WTC11 (cell line): ENCODE measurements around the gene TXNDC2. TPM values are rescaled to one million over a fixed set of nuclear protein-coding genes. Genes with fewer than 3 reads are reported as not detected.
"Not testable (repeated sequence)": the region's sequence is repeated elsewhere in the genome, so short reads cannot be mapped to it uniquely, and the experiment has no call there.

Experiments
- ATAC-seq: fragments of 200-7000 bp; cut with Tn5 transposase; 2 replicates; pipeline ENCODE4 v1.10.0; 2021; ENCODE audit warnings: mild to moderate bottlenecking, moderate library complexity
- CTCF ChIA-PET: fragments of 300-600 bp; sonication (Branson Sonifier 250); formaldehyde crosslinking; loops from one replicate; lab custom pipeline; 2021; ENCODE audit warnings: antibody characterized with exemption; lab: Charles Lee
- POLR2A ChIA-PET: fragments of 350-600 bp; sonication (Branson Sonifier 250); formaldehyde crosslinking; loops from one replicate; lab custom pipeline; 2021; ENCODE audit warnings: antibody characterized with exemption; lab: Charles Lee
- DNase-seq: peaks from one replicate; pipeline ENCODE4 v3.0.0; 2021; ENCODE audit warnings: low spot score
- H3K27ac Mint-ChIP-seq: 2 replicates; pipeline ENCODE4 v1.8.0; 2021; ENCODE audit warnings: mixed read lengths
- H3K27me3 Mint-ChIP-seq: 2 replicates; pipeline ENCODE4 v1.8.0; 2021; ENCODE audit warnings: low read depth, mild to moderate bottlenecking, moderate library complexity, mixed read lengths
- H3K36me3 Mint-ChIP-seq: 2 replicates; pipeline ENCODE4 v1.8.0; 2021; ENCODE audit warnings: mixed read lengths
- H3K4me1 Mint-ChIP-seq: 2 replicates; pipeline ENCODE4 v1.8.0; 2022; ENCODE audit warnings: mixed read lengths
- H3K4me3 Mint-ChIP-seq: 2 replicates; pipeline ENCODE4 v1.8.0; 2021; ENCODE audit warnings: mild to moderate bottlenecking, moderate library complexity, mixed read lengths
- H3K9me3 Mint-ChIP-seq: 2 replicates; pipeline ENCODE4 v1.8.0; 2021; ENCODE audit warnings: mixed read lengths
- CBFB ChIP-seq: sonication (generic); formaldehyde crosslinking; IDR thresholded peaks from 2 replicates; pipeline ENCODE4 v1.8.1; 2022; ENCODE audit warnings: mild to moderate bottlenecking, low read depth, missing genetic modification reagents
- ESRRA ChIP-seq: sonication (generic); formaldehyde crosslinking; IDR thresholded peaks from 2 replicates; pipeline ENCODE4 v1.8.1; 2022; ENCODE audit warnings: mild to moderate bottlenecking, missing genetic modification reagents, borderline replicate concordance
- FOXK1 ChIP-seq: sonication (generic); formaldehyde crosslinking; IDR thresholded peaks from 2 replicates; pipeline ENCODE4 v1.8.0; 2022; ENCODE audit warnings: mild to moderate bottlenecking, moderate library complexity, missing genetic modification reagents
- GTF2I ChIP-seq: fragments of 250-450 bp; sonication (Bioruptor Pico); conservative IDR thresholded peaks from 2 replicates; pipeline ENCODE4 v1.4.0; 2021; ENCODE audit warnings: mild to moderate bottlenecking
- NFE2L1 ChIP-seq: sonication (generic); formaldehyde crosslinking; IDR thresholded peaks from 2 replicates; pipeline ENCODE4 v1.8.1; 2023; ENCODE audit warnings: missing genetic modification reagents
- NR3C1 ChIP-seq: sonication (generic); formaldehyde crosslinking; conservative IDR thresholded peaks from 2 replicates; pipeline ENCODE4 v1.8.1; 2023; ENCODE audit warnings: low read depth, mild to moderate bottlenecking, missing genetic modification reagents
- SMAD4 ChIP-seq: sonication (generic); formaldehyde crosslinking; IDR thresholded peaks from 2 replicates; pipeline ENCODE4 v1.8.0; 2022; ENCODE audit warnings: mild to moderate bottlenecking, missing genetic modification reagents
- ZBTB21 ChIP-seq: sonication (generic); formaldehyde crosslinking; IDR thresholded peaks from 2 replicates; pipeline ENCODE4 v1.8.1; 2023; ENCODE audit warnings: mild to moderate bottlenecking, missing genetic modification reagents, borderline replicate concordance
- ZNF671 ChIP-seq: fragments of 250-450 bp; sonication (Bioruptor Pico); IDR thresholded peaks from 2 replicates; pipeline ENCODE4 v1.8.0; 2021; ENCODE audit warnings: mild to moderate bottlenecking
- total RNA-seq: library from RNA; stranded (reverse); gene quantifications from 3 replicates; pipeline ENCODE4 v1.2.3, GENCODE V29; 2021
- TF ChIP-seq, protein P1 (sequence below): sonication (generic); formaldehyde crosslinking; IDR thresholded peaks from 2 replicates; pipeline ENCODE4 v1.8.0; 2022; ENCODE audit warnings: missing genetic modification reagents
- TF ChIP-seq, protein P2 (sequence below): sonication (generic); formaldehyde crosslinking; IDR thresholded peaks from 2 replicates; pipeline ENCODE4 v1.8.1; 2022; ENCODE audit warnings: low read depth, missing genetic modification reagents, borderline replicate concordance
- TF ChIP-seq, protein P3 (sequence below): sonication (generic); formaldehyde crosslinking; IDR thresholded peaks from 2 replicates; pipeline ENCODE4 v1.8.1; 2022; ENCODE audit warnings: missing genetic modification reagents, borderline replicate concordance
- TF ChIP-seq, protein P4 (sequence below): fragments of 250-450 bp; sonication (Bioruptor Pico); IDR thresholded peaks from 2 replicates; pipeline ENCODE4 v1.9.0; 2021; ENCODE audit warnings: mild to moderate bottlenecking
- TF ChIP-seq, protein P5 (sequence below): sonication (generic); formaldehyde crosslinking; IDR thresholded peaks from 2 replicates; pipeline ENCODE4 v1.8.0; 2022; ENCODE audit warnings: mild to moderate bottlenecking, missing genetic modification reagents
- TF ChIP-seq, protein P6 (sequence below): sonication (generic); formaldehyde crosslinking; IDR thresholded peaks from 2 replicates; pipeline ENCODE4 v1.8.1; 2023; ENCODE audit warnings: mild to moderate bottlenecking, missing genetic modification reagents
- TF ChIP-seq, protein P7 (sequence below): sonication (generic); formaldehyde crosslinking; IDR thresholded peaks from 2 replicates; pipeline ENCODE4 v1.8.1; 2022; ENCODE audit warnings: mild to moderate bottlenecking, missing genetic modification reagents, moderate library complexity, borderline replicate concordance
- TF ChIP-seq, protein P8 (sequence below): fragments of 250-450 bp; sonication (Bioruptor Pico); IDR thresholded peaks from 2 replicates; pipeline ENCODE4 v1.8.0; 2021; ENCODE audit warnings: mild to moderate bottlenecking

The TXNDC2 gene
- total RNA-seq, 1 experiment from 2014 or later: 0.26 TPM

DNA sequence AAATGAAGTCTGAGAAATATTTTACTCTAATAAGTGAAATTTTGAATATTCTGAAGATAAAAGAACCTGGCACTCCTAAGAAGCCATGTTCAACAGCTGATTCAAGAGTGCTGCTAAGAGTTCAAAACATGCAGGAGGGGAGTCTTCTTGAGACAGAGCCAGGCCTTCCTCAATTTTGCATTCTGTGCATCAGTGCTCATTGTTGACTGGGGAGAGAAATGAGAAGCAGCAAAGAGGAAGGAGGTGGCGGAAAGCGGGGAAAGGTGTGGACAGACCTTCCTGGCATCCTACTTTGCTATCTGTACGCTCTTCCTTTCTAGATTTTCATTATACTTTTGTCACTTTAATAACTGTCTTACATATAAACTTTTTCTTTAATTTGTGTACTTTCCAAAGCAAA lies 29.7 kb upstream of the TXNDC2 start (continued):
- TF ChIP-seq, protein P1, sequence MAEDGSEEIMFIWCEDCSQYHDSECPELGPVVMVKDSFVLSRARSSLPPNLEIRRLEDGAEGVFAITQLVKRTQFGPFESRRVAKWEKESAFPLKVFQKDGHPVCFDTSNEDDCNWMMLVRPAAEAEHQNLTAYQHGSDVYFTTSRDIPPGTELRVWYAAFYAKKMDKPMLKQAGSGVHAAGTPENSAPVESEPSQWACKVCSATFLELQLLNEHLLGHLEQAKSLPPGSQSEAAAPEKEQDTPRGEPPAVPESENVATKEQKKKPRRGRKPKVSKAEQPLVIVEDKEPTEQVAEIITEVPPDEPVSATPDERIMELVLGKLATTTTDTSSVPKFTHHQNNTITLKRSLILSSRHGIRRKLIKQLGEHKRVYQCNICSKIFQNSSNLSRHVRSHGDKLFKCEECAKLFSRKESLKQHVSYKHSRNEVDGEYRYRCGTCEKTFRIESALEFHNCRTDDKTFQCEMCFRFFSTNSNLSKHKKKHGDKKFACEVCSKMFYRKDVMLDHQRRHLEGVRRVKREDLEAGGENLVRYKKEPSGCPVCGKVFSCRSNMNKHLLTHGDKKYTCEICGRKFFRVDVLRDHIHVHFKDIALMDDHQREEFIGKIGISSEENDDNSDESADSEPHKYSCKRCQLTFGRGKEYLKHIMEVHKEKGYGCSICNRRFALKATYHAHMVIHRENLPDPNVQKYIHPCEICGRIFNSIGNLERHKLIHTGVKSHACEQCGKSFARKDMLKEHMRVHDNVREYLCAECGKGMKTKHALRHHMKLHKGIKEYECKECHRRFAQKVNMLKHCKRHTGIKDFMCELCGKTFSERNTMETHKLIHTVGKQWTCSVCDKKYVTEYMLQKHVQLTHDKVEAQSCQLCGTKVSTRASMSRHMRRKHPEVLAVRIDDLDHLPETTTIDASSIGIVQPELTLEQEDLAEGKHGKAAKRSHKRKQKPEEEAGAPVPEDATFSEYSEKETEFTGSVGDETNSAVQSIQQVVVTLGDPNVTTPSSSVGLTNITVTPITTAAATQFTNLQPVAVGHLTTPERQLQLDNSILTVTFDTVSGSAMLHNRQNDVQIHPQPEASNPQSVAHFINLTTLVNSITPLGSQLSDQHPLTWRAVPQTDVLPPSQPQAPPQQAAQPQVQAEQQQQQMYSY (CRISPR knock-in tag): no peak

DNA sequence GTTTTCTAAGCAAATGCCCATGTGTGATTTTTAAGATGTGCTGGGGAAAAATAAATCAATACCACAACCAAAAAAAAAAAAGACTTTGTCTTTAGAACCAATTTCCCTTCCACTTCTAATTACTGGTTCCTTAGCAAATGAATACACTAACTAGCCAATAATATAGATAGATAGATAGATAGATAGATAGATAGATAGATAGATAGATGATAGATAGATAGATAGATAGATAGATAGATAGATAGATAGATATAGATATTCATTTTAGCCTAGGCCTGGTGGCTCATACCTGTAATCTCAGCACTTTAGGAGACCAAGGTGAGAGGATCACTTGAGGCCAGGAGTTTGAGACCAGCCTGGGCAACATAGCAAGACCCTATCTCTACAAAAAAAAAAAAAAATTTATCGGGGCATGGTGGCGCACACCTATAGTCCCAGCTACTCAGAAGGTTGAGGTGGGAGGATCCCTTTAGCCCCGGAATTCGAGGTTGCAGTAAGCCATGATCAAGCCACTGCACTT lies 28.2 kb upstream of the TXNDC2 start:
- CTCF ChIA-PET: interaction anchor here (1.2 kb wide), 1 partner anchor 47 kb away, joined by 3 read pairs; no protein-coding TSS in a partner anchor
- POLR2A ChIA-PET, H3K4me3 Mint-ChIP-seq, H3K36me3 Mint-ChIP-seq, DNase-seq, H3K27ac Mint-ChIP-seq, H3K27me3 Mint-ChIP-seq, H3K9me3 Mint-ChIP-seq, ATAC-seq: not testable (repeated sequence)
- H3K4me1 Mint-ChIP-seq: peaks cover 13% of the 10 kb centered on the region; the same call in 1 of the 2 replicates

DNA sequence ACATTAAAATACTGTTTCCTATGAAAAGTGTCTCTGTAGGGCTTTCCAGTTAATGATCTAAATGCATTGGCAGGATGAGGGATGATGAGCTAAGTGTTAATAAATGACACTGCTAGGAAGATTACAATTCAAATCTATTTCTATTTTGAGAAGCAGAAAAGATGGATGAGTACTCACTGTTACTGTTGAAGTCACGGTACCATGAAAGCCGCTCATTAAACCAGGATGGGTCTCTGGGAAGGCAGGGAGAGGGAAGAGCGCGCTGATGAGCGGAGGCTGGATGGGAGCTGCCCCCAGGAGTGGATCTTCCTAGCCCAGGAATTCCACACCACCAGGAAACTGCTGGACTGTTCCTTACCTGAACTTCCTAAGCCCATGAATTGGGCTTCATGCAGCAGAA lies 27.1 kb upstream of the TXNDC2 start:
- Mint-ChIP-seq H3K4me3 (no peak overlapping the region), H3K4me1 (peaks cover 13% of the 10 kb centered on the region; the same call in 1 of the 2 replicates), H3K36me3 (no peaks in the 10 kb centered on the region), H3K27me3 (no peaks in the 10 kb centered on the region), H3K9me3 (no peaks in the 10 kb centered on the region), H3K27ac (no peak overlapping the region)
- ChIA-PET POLR2A (no interaction called here), CTCF (interaction anchor here (1.2 kb wide), 1 partner anchor 48 kb away, joined by 3 read pairs; no protein-coding TSS in a partner anchor)
- DNase-seq (no peak), ATAC-seq (no peak)
- TF ChIP-seq, protein P2, sequence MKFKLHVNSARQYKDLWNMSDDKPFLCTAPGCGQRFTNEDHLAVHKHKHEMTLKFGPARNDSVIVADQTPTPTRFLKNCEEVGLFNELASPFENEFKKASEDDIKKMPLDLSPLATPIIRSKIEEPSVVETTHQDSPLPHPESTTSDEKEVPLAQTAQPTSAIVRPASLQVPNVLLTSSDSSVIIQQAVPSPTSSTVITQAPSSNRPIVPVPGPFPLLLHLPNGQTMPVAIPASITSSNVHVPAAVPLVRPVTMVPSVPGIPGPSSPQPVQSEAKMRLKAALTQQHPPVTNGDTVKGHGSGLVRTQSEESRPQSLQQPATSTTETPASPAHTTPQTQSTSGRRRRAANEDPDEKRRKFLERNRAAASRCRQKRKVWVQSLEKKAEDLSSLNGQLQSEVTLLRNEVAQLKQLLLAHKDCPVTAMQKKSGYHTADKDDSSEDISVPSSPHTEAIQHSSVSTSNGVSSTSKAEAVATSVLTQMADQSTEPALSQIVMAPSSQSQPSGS (CRISPR knock-in tag): no peak
- TF ChIP-seq, protein P3, sequence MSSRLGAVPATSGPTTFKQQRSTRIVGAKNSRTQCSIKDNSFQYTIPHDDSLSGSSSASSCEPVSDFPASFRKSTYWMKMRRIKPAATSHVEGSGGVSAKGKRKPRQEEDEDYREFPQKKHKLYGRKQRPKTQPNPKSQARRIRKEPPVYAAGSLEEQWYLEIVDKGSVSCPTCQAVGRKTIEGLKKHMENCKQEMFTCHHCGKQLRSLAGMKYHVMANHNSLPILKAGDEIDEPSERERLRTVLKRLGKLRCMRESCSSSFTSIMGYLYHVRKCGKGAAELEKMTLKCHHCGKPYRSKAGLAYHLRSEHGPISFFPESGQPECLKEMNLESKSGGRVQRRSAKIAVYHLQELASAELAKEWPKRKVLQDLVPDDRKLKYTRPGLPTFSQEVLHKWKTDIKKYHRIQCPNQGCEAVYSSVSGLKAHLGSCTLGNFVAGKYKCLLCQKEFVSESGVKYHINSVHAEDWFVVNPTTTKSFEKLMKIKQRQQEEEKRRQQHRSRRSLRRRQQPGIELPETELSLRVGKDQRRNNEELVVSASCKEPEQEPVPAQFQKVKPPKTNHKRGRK (CRISPR knock-in tag): no peak
- TF ChIP-seq ESRRA (no peak), ZNF671 (CRISPR knock-in tag) (no peak), CBFB (CRISPR knock-in tag) (no peak), NR3C1 (CRISPR knock-in tag) (no peak), ZBTB21 (CRISPR knock-in tag) (no peak), GTF2I (no peak), FOXK1 (no peak), NFE2L1 (CRISPR knock-in tag) (no peak), SMAD4 (CRISPR knock-in tag) (no peak)
- TF ChIP-seq, protein P4, sequence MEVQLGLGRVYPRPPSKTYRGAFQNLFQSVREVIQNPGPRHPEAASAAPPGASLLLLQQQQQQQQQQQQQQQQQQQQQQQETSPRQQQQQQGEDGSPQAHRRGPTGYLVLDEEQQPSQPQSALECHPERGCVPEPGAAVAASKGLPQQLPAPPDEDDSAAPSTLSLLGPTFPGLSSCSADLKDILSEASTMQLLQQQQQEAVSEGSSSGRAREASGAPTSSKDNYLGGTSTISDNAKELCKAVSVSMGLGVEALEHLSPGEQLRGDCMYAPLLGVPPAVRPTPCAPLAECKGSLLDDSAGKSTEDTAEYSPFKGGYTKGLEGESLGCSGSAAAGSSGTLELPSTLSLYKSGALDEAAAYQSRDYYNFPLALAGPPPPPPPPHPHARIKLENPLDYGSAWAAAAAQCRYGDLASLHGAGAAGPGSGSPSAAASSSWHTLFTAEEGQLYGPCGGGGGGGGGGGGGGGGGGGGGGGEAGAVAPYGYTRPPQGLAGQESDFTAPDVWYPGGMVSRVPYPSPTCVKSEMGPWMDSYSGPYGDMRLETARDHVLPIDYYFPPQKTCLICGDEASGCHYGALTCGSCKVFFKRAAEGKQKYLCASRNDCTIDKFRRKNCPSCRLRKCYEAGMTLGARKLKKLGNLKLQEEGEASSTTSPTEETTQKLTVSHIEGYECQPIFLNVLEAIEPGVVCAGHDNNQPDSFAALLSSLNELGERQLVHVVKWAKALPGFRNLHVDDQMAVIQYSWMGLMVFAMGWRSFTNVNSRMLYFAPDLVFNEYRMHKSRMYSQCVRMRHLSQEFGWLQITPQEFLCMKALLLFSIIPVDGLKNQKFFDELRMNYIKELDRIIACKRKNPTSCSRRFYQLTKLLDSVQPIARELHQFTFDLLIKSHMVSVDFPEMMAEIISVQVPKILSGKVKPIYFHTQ (CRISPR knock-in tag): no peak
- TF ChIP-seq, protein P5, sequence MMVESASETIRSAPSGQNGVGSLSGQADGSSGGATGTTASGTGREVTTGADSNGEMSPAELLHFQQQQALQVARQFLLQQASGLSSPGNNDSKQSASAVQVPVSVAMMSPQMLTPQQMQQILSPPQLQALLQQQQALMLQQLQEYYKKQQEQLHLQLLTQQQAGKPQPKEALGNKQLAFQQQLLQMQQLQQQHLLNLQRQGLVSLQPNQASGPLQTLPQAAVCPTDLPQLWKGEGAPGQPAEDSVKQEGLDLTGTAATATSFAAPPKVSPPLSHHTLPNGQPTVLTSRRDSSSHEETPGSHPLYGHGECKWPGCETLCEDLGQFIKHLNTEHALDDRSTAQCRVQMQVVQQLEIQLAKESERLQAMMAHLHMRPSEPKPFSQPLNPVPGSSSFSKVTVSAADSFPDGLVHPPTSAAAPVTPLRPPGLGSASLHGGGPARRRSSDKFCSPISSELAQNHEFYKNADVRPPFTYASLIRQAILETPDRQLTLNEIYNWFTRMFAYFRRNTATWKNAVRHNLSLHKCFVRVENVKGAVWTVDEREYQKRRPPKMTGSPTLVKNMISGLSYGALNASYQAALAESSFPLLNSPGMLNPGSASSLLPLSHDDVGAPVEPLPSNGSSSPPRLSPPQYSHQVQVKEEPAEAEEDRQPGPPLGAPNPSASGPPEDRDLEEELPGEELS (CRISPR knock-in tag): no peak
- TF ChIP-seq, protein P6, sequence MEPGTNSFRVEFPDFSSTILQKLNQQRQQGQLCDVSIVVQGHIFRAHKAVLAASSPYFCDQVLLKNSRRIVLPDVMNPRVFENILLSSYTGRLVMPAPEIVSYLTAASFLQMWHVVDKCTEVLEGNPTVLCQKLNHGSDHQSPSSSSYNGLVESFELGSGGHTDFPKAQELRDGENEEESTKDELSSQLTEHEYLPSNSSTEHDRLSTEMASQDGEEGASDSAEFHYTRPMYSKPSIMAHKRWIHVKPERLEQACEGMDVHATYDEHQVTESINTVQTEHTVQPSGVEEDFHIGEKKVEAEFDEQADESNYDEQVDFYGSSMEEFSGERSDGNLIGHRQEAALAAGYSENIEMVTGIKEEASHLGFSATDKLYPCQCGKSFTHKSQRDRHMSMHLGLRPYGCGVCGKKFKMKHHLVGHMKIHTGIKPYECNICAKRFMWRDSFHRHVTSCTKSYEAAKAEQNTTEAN (CRISPR knock-in tag): no peak
- TF ChIP-seq, protein P7, sequence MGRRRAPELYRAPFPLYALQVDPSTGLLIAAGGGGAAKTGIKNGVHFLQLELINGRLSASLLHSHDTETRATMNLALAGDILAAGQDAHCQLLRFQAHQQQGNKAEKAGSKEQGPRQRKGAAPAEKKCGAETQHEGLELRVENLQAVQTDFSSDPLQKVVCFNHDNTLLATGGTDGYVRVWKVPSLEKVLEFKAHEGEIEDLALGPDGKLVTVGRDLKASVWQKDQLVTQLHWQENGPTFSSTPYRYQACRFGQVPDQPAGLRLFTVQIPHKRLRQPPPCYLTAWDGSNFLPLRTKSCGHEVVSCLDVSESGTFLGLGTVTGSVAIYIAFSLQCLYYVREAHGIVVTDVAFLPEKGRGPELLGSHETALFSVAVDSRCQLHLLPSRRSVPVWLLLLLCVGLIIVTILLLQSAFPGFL (CRISPR knock-in tag): no peak
- TF ChIP-seq, protein P8, sequence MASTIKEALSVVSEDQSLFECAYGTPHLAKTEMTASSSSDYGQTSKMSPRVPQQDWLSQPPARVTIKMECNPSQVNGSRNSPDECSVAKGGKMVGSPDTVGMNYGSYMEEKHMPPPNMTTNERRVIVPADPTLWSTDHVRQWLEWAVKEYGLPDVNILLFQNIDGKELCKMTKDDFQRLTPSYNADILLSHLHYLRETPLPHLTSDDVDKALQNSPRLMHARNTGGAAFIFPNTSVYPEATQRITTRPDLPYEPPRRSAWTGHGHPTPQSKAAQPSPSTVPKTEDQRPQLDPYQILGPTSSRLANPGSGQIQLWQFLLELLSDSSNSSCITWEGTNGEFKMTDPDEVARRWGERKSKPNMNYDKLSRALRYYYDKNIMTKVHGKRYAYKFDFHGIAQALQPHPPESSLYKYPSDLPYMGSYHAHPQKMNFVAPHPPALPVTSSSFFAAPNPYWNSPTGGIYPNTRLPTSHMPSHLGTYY (CRISPR knock-in tag): no peak
